RPMI7951 (cell line): ENCODE data around the gene RIMS4. TPM values are rescaled to one million over a fixed set of nuclear protein-coding genes. Genes with fewer than 3 reads are reported as not detected.
A peak's percentile ranks its signal among the peaks of the same experiment; 100 is the strongest.

Source experiments
- DNase-seq: peaks from one replicate; pipeline ENCODE4 v3.0.0-alpha.2; 2012; ENCODE audit warnings: low read depth
- total RNA-seq: library from RNA; depleted of rRNA; stranded (reverse); fragments of >200 nt; shearing (Covaris generic); gene quantifications from 2 replicates; pipeline ENCODE4 v1.2.3, GENCODE V29; 2014

The RIMS4 gene
- total RNA-seq, 1 experiment from 2014 or later, result not detected

GRCh38 chr20:44720997-44721784, 89.2 kb downstream of the RIMS4 start:
- DNase-seq, result peak; percentile 77

GRCh38 chr20:44720621-44720996, 89.7 kb downstream of the RIMS4 start:
- peak; percentile 90 for DNase-seq

- no peak for DNase-seq
These were observed 90.5 kb downstream of the RIMS4 start for GRCh38 chr20:44719841-44720240.

GRCh38 chr20:44717986-44718385, 92.4 kb downstream of the RIMS4 start:
- no peak for DNase-seq

- DNase-seq, result peak; percentile 78
These were observed 93.8 kb downstream of the RIMS4 start for GRCh38 chr20:44716309-44717106.

- DNase-seq, result no peak
These were observed 94.6 kb downstream of the RIMS4 start for GRCh38 chr20:44715499-44716308.

GRCh38 chr20:44714701-44715498, 95.4 kb downstream of the RIMS4 start, which contains the start of gene CCN5:
Gene CCN5 (plus strand): TSS chr20:44715369. CDS start chr20:44715391, 22 bp downstream.
- peak; percentile 90 for DNase-seq

- DNase-seq, result no peak
These were observed 96.1 kb downstream of the RIMS4 start for GRCh38 chr20:44714102-44714700.

GRCh38 chr20:44711237-44711636, 99.1 kb downstream of the RIMS4 start:
- no peak for DNase-seq

- no peak for DNase-seq
These were observed 100.5 kb downstream of the RIMS4 start for GRCh38 chr20:44709797-44710196.

- DNase-seq, result no peak
These were observed 101.0 kb downstream of the RIMS4 start for GRCh38 chr20:44709380-44709779.

- DNase-seq, result no peak
These were observed 103.2 kb downstream of the RIMS4 start for GRCh38 chr20:44707018-44707579.

GRCh38 chr20:44706301-44707017, 103.9 kb downstream of the RIMS4 start:
- DNase-seq, result peak; percentile 88

GRCh38 chr20:44705364-44706094, 104.8 kb downstream of the RIMS4 start:
- DNase-seq, result no peak

GRCh38 chr20:44704551-44704971, 105.8 kb downstream of the RIMS4 start:
- peak; percentile 100 for DNase-seq

GRCh38 chr20:44703956-44704488, 106.3 kb downstream of the RIMS4 start:
- DNase-seq, result peak; percentile 50

- DNase-seq, result no peak
These were observed 107.0 kb downstream of the RIMS4 start for GRCh38 chr20:44703183-44703925.

- DNase-seq, result peak; percentile 100
These were observed 107.6 kb downstream of the RIMS4 start for GRCh38 chr20:44702776-44703175.
